CD14-positive monocyte (primary cell): ENCODE results near the gene MEPE. TPM values are rescaled to one million over a fixed set of nuclear protein-coding genes. Genes with fewer than 3 reads are reported as not detected.
"Not testable (repeated sequence)": the region's sequence is repeated elsewhere in the genome, so short reads cannot be mapped to it uniquely, and the experiment has no call there.

Experiments
- DNase-seq, 3 donors: peaks; one replicate each; pipeline ENCODE4 v3.0.0-alpha.2; 2011 to 2022
- H2AFZ ChIP-seq: 2 replicates; pipeline ENCODE4 v1.6.0; 2012; ENCODE audit warnings: mild to moderate bottlenecking, low read depth, low read length, inconsistent platforms; ENCODE audit not compliant: insufficient read depth, poor library complexity, severe bottlenecking
- H3K27ac ChIP-seq, 2 donors: 1 replicate in 1 of 2; 2 replicates in 1 of 2; pipeline ENCODE4 v1.5.1; 2012 to 2013; ENCODE audit warnings: low read length in 2 of 2, control low read depth in 1 of 2, inconsistent platforms in 1 of 2, low read depth in 1 of 2, mild to moderate bottlenecking in 1 of 2
- H3K27me3 ChIP-seq, 2 donors: one replicate each; pipeline versions ENCODE4 v1.6.0 to v1.6.1; 2011 to 2013; ENCODE audit warnings: low read length in 2 of 2; ENCODE audit not compliant: control insufficient read depth in 2 of 2, insufficient read depth in 2 of 2
- H3K36me3 ChIP-seq, 2 donors: replicated peaks in 1 of 2; 1 replicate in 1 of 2; 2 replicates in 1 of 2; pipeline versions ENCODE4 v1.5.1 to v1.6.1; 2012 to 2013; ENCODE audit warnings: low read length in 2 of 2, control low read depth in 1 of 2, inconsistent platforms in 1 of 2, mild to moderate bottlenecking in 1 of 2; ENCODE audit not compliant: insufficient read depth in 2 of 2, control insufficient read depth in 1 of 2
- H3K4me1 ChIP-seq, 2 donors: 1 replicate in 1 of 2; 2 replicates in 1 of 2; pipeline versions ENCODE4 v1.5.1 to v1.6.1; 2012 to 2013; ENCODE audit warnings: low read length in 2 of 2, control low read depth in 1 of 2, inconsistent platforms in 1 of 2, mild to moderate bottlenecking in 1 of 2, moderate library complexity in 1 of 2; ENCODE audit not compliant: insufficient read depth in 2 of 2, control insufficient read depth in 1 of 2
- H3K4me2 ChIP-seq: replicated peaks from 2 replicates; pipeline ENCODE3; 2012; ENCODE audit warnings: low read length, moderate library complexity, mild to moderate bottlenecking; ENCODE audit not compliant: poor library complexity, severe bottlenecking; ENCODE audit errors: extremely low read depth
- H3K4me3 ChIP-seq, 3 experiments: fragments of 200-600 bp in 1 of 3; sonication (generic) in 1 of 3; replicated peaks in 1 of 3; 1 replicate in 2 of 3; 2 replicates in 1 of 3; pipeline ENCODE4 v1.5.1; 2011 to 2013; ENCODE audit warnings: low read length in 3 of 3, mild to moderate bottlenecking in 3 of 3, control low read depth in 2 of 3, low read depth in 2 of 3, inconsistent platforms in 1 of 3, moderate library complexity in 1 of 3
- H3K79me2 ChIP-seq: 2 replicates; pipeline ENCODE4 v1.6.0; 2012; ENCODE audit warnings: mild to moderate bottlenecking, control low read depth, inconsistent platforms, low read length, moderate library complexity; ENCODE audit not compliant: insufficient read depth
- H3K9ac ChIP-seq: 2 replicates; pipeline ENCODE4 v1.6.0; 2017; ENCODE audit warnings: low read length, mild to moderate bottlenecking; ENCODE audit not compliant: insufficient read depth, poor library complexity, severe bottlenecking
- H3K9me3 ChIP-seq, 2 donors: replicated peaks in 1 of 2; 1 replicate in 1 of 2; 2 replicates in 1 of 2; pipeline versions ENCODE4 v1.5.1 to v1.6.1; 2012 to 2013; ENCODE audit warnings: low read length in 2 of 2, control low read depth in 1 of 2; ENCODE audit not compliant: control insufficient read depth in 1 of 2, insufficient read depth in 1 of 2
- H4K20me1 ChIP-seq: 2 replicates; pipeline ENCODE4 v1.6.0; 2012; ENCODE audit warnings: mild to moderate bottlenecking, low read length, control low read depth, moderate library complexity; ENCODE audit not compliant: insufficient read depth
- H3K27ac Mint-ChIP-seq, 7 donors: one replicate each; pipeline ENCODE4 v1.8.0; 2020; ENCODE audit warnings: mild to moderate bottlenecking in 7 of 7, mixed read lengths in 7 of 7, moderate library complexity in 6 of 7, inconsistent platforms in 2 of 7
- H3K27me3 Mint-ChIP-seq, 3 donors: one replicate each; pipeline ENCODE4 v1.8.0; 2021 to 2022; ENCODE audit warnings: low read depth in 3 of 3, mild to moderate bottlenecking in 3 of 3, mixed read lengths in 3 of 3, moderate library complexity in 3 of 3, inconsistent platforms in 1 of 3
- H3K36me3 Mint-ChIP-seq, 2 donors: one replicate each; pipeline ENCODE4 v1.8.0; 2020; ENCODE audit warnings: mixed read lengths in 2 of 2, inconsistent platforms in 1 of 2, mild to moderate bottlenecking in 1 of 2
- H3K4me1 Mint-ChIP-seq: one replicate; pipeline ENCODE4 v1.8.0; 2020; ENCODE audit warnings: mild to moderate bottlenecking, mixed read lengths
- H3K4me3 Mint-ChIP-seq, 2 donors: one replicate each; pipeline ENCODE4 v1.8.0; 2020; ENCODE audit warnings: mild to moderate bottlenecking in 2 of 2, mixed read lengths in 2 of 2, moderate library complexity in 1 of 2
- H3K9me3 Mint-ChIP-seq, 7 donors: one replicate each; pipeline ENCODE4 v1.8.0; 2020 to 2022; ENCODE audit warnings: mixed read lengths in 7 of 7, mild to moderate bottlenecking in 6 of 7, moderate library complexity in 6 of 7, inconsistent platforms in 2 of 7
- WGBS: methylation state at CpG from one replicate; pipeline ENCODE4 v1.1.5; 2013; ENCODE audit warnings: missing lambda C conversion rate; ENCODE audit not compliant: insufficient coverage; 5-methylcytosine and 5-hydroxymethylcytosine counted together
- intact Hi-C, 2 donors: fragments of 100-400 bp; cut with micrococcal nuclease; formaldehyde crosslinking; loops; one replicate each; pipeline versions ENCODE4 v1.15.0 to v1.15.1; 2023
- polyA plus RNA-seq, 3 donors: library from polyadenylated mRNA; depleted of rRNA in 1 of 3; unstranded in 2 of 3; stranded (reverse) in 1 of 3; fragments of 300-500 nt in 2 of 3; fragments of >200 nt in 1 of 3; fragmentation: Illumina TruSeq in 2 of 3; gene quantifications; 1 replicate in 2 of 3; 2 replicates in 1 of 3; pipeline ENCODE4 v1.2.3, GENCODE V29; 2012 to 2021
- TF ChIP-seq, protein P1 (sequence below): fragments of 200-600 bp; IDR thresholded peaks from one replicate; pipeline ENCODE4 v1.8.0; 2022; ENCODE audit warnings: antibody characterized with exemption, mild to moderate bottlenecking

Gene MEPE
- polyA plus RNA-seq, 3 donors, result not detected

DNA sequence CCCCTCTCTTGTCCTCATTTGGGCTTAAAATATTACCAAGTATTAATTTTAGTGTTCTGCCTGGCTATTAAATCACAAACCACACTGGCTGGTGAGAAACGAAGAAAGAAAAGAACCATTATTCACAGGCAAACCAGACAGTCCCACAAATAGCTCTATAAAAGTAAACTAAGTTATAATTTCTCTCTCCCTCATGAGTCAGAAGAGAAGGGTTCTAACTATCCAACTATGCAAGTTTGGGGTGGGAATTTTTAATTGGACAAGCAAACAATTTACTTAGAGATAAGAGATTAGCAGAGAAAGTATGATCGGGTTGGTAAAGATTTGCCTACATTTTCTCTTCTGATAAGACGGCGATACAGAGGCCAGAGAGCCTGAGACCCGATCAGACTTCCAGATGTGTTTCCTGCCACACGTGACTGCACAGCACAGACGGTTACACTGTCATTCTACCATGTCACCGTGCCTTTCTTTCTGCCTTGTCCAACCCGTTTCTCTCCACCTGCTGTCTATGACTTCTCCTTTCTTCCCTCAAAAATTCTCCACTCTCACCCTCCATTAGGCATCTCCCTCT is 52.3 kb downstream of the MEPE start:
- peaks cover 0 to 7% of the 10 kb centered on the region in 2 donors for H3K9me3 ChIP-seq
- no peak overlapping the region for H3K27ac ChIP-seq
- H4K20me1 ChIP-seq, result no peaks in the 10 kb centered on the region
- H3K36me3 ChIP-seq, result no peaks in the 10 kb centered on the region
- TF ChIP-seq, protein P1, sequence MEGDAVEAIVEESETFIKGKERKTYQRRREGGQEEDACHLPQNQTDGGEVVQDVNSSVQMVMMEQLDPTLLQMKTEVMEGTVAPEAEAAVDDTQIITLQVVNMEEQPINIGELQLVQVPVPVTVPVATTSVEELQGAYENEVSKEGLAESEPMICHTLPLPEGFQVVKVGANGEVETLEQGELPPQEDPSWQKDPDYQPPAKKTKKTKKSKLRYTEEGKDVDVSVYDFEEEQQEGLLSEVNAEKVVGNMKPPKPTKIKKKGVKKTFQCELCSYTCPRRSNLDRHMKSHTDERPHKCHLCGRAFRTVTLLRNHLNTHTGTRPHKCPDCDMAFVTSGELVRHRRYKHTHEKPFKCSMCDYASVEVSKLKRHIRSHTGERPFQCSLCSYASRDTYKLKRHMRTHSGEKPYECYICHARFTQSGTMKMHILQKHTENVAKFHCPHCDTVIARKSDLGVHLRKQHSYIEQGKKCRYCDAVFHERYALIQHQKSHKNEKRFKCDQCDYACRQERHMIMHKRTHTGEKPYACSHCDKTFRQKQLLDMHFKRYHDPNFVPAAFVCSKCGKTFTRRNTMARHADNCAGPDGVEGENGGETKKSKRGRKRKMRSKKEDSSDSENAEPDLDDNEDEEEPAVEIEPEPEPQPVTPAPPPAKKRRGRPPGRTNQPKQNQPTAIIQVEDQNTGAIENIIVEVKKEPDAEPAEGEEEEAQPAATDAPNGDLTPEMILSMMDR, result no peak
- H3K4me3 ChIP-seq, result no peak overlapping the region
- no peak overlapping the region for H3K9ac ChIP-seq
- no peaks in the 10 kb centered on the region for H3K79me2 ChIP-seq
- no peaks in the 10 kb centered on the region for H3K27me3 ChIP-seq
- DNase-seq, result peak in 2 of 3 donors; percentile 24 to 27
- H3K27ac Mint-ChIP-seq, result peak overlapping the region in 1 of 7 donors; percentile 66
- intact Hi-C loops, result no loop called here
- peak overlapping the region; percentile 24 for H3K4me2 ChIP-seq
- H2AFZ ChIP-seq, result no peak overlapping the region
- 0% methylated on average over 8 of the region's 9 CpGs for WGBS
- peak overlapping the region in 1 of 2 donors; percentile 59 for H3K4me3 Mint-ChIP-seq
- peaks cover 35 to 43% of the 10 kb centered on the region in 2 donors for H3K4me1 ChIP-seq
- H3K27me3 Mint-ChIP-seq, result peaks cover 1 to 8% (median 2%) of the 10 kb centered on the region in 3 donors
- peaks cover 0 to 2% of the 10 kb centered on the region in 2 donors for H3K36me3 Mint-ChIP-seq
- H3K4me1 Mint-ChIP-seq, result peaks cover 38% of the 10 kb centered on the region
- H3K9me3 Mint-ChIP-seq, result peaks cover 0 to 15% (median 11%) of the 10 kb centered on the region in 7 donors

GRCh38 chr4:87886083-87886482 is 53.3 kb downstream of the MEPE start:
- Histone ChIP-seq H2AFZ (no peak overlapping the region), H3K4me3 (no peak overlapping the region), H4K20me1 (no peaks in the 10 kb centered on the region), H3K27ac (no peak overlapping the region), H3K4me2 (no peak overlapping the region), H3K36me3 (no peaks in the 10 kb centered on the region), H3K9me3 (peaks cover 0 to 7% of the 10 kb centered on the region in 2 donors), H3K9ac (no peak overlapping the region), H3K4me1 (peaks cover 45 to 53% of the 10 kb centered on the region in 2 donors), H3K27me3 (no peaks in the 10 kb centered on the region), H3K79me2 (no peaks in the 10 kb centered on the region)
- DNase-seq, result peak in 1 of 3 donors; percentile 15
- Mint-ChIP-seq H3K4me3 (no peak overlapping the region), H3K36me3 (peaks cover 0 to 2% of the 10 kb centered on the region in 2 donors), H3K27me3 (peaks cover 1 to 8% (median 2%) of the 10 kb centered on the region in 3 donors), H3K4me1 (peaks cover 49% of the 10 kb centered on the region), H3K27ac (peak overlapping the region in 3 of 7 donors; percentile 6 to 57 (median 7)), H3K9me3 (peaks cover 0 to 15% (median 11%) of the 10 kb centered on the region in 7 donors)
- intact Hi-C loops, result no loop called here
- WGBS, result 93% methylated on average over 3 of the region's 6 CpGs
- TF ChIP-seq, protein P1, result no peak

- Histone ChIP-seq H3K4me2 (peak overlapping the region; percentile 29), H3K9me3 (peaks cover 0 to 12% of the 10 kb centered on the region in 2 donors), H3K4me3 (peak overlapping the region in 1 of 3 experiments; percentile 38), H3K4me1 (peaks cover 45 to 53% of the 10 kb centered on the region in 2 donors)
- H3K9ac ChIP-seq, H3K36me3 ChIP-seq, H2AFZ ChIP-seq, H3K36me3 Mint-ChIP-seq, H4K20me1 ChIP-seq, H3K27ac ChIP-seq, intact Hi-C loops, H3K79me2 ChIP-seq, H3K27me3 ChIP-seq: not testable (repeated sequence)
- Mint-ChIP-seq H3K9me3 (peaks cover 6 to 20% (median 16%) of the 10 kb centered on the region in 7 donors), H3K4me1 (peaks cover 47% of the 10 kb centered on the region), H3K27ac (peak overlapping the region in 1 of 7 donors; percentile 55), H3K4me3 (peak overlapping the region in 1 of 2 donors; percentile 65), H3K27me3 (peaks cover 0 to 13% (median 1%) of the 10 kb centered on the region in 3 donors)
- DNase-seq, result peak in 2 of 3 donors; percentile 40 to 50
Observed at GRCh38 chr4:87890753-87891152, 58.0 kb downstream of the MEPE start.
